SK-N-SH treated with all-trans-retinoic acid at 6 μM for 48 hours (cell line): ENCODE measurements around the gene AP2A2.
"Not testable (repeated sequence)": the region's sequence is repeated elsewhere in the genome, so short reads cannot be mapped to it uniquely, and the experiment has no call there.

Source experiments
- ATAC-seq: fragments of 200-7000 bp; cut with Tn5 transposase; 3 replicates; pipeline ENCODE4 v1.9.1; 2020; ENCODE audit warnings: mild to moderate bottlenecking, moderate library complexity
- BACH2 ChIP-seq: fragments of 250-450 bp; sonication (Bioruptor Pico); IDR thresholded peaks from 2 replicates; pipeline ENCODE4 v1.9.0; 2021; ENCODE audit warnings: mild to moderate bottlenecking, borderline replicate concordance
- CSDC2 ChIP-seq: fragments of 250-450 bp; sonication (Bioruptor Pico); IDR thresholded peaks from 2 replicates; pipeline ENCODE4 v1.5.0; 2020; ENCODE audit warnings: mild to moderate bottlenecking, moderate library complexity
- ISL1 ChIP-seq: fragments of 250-450 bp; sonication (Bioruptor Pico); IDR thresholded peaks from 2 replicates; pipeline ENCODE4 v2.1.2; 2022; ENCODE audit warnings: mild to moderate bottlenecking, moderate library complexity
- OSR1 ChIP-seq: fragments of 250-450 bp; sonication (Bioruptor Pico); IDR thresholded peaks from 2 replicates; pipeline ENCODE4 v1.8.0; 2022; ENCODE audit warnings: moderate library complexity, mild to moderate bottlenecking, inconsistent platforms
- PPARA ChIP-seq: fragments of 250-450 bp; sonication (Bioruptor Pico); IDR thresholded peaks from 2 replicates; pipeline ENCODE4 v1.5.0; 2020; ENCODE audit warnings: mild to moderate bottlenecking, borderline replicate concordance
- RARB ChIP-seq: fragments of 250-450 bp; sonication (Bioruptor Pico); IDR thresholded peaks from 2 replicates; pipeline ENCODE4 v1.8.0; 2021; ENCODE audit warnings: mild to moderate bottlenecking, moderate library complexity
- SNAI2 ChIP-seq: fragments of 250-450 bp; sonication (Bioruptor Pico); IDR thresholded peaks from 2 replicates; pipeline ENCODE4 v1.5.0; 2020; ENCODE audit warnings: mild to moderate bottlenecking, moderate library complexity
- TCF4 ChIP-seq: fragments of 250-450 bp; sonication (Bioruptor Pico); IDR thresholded peaks from 2 replicates; pipeline ENCODE4 v1.8.0; 2021; ENCODE audit warnings: mild to moderate bottlenecking, moderate library complexity, borderline replicate concordance
- TOX ChIP-seq: fragments of 250-450 bp; sonication (Bioruptor Pico); IDR thresholded peaks from 2 replicates; pipeline ENCODE4 v1.8.0; 2021; ENCODE audit warnings: mild to moderate bottlenecking, moderate library complexity, borderline replicate concordance
- ZC3H10 ChIP-seq: fragments of 250-450 bp; sonication (Bioruptor Pico); IDR thresholded peaks from 2 replicates; pipeline ENCODE4 v1.5.1; 2021; ENCODE audit warnings: mild to moderate bottlenecking, moderate library complexity
- ZFP30 ChIP-seq: fragments of 450-650 bp; formaldehyde crosslinking; IDR thresholded peaks from 2 replicates; pipeline ENCODE4 v1.5.0; 2022; ENCODE audit warnings: mild to moderate bottlenecking, moderate library complexity
- ZNF565 ChIP-seq: fragments of 450-650 bp; formaldehyde crosslinking; conservative IDR thresholded peaks from 2 replicates; pipeline ENCODE4 v1.5.0; 2020; ENCODE audit warnings: low read depth, mild to moderate bottlenecking, moderate library complexity
- ZNF8 ChIP-seq: fragments of 450-650 bp; formaldehyde crosslinking; IDR thresholded peaks from 2 replicates; pipeline ENCODE4 v1.5.0; 2020; ENCODE audit warnings: mild to moderate bottlenecking, moderate library complexity
- TF ChIP-seq, protein P1 (sequence below): fragments of 250-450 bp; sonication (Bioruptor Pico); IDR thresholded peaks from 2 replicates; pipeline ENCODE4 v1.5.0; 2020; ENCODE audit warnings: mild to moderate bottlenecking, moderate library complexity
- TF ChIP-seq, protein P2 (sequence below): fragments of 250-450 bp; sonication (Bioruptor Pico); IDR thresholded peaks from 2 replicates; pipeline ENCODE4 v1.5.1; 2021; ENCODE audit warnings: mild to moderate bottlenecking, moderate library complexity
- TF ChIP-seq, protein P3 (sequence below): fragments of 250-450 bp; sonication (Bioruptor Pico); IDR thresholded peaks from 2 replicates; pipeline ENCODE4 v1.8.0; 2021; ENCODE audit warnings: low read depth, mild to moderate bottlenecking, moderate library complexity, borderline replicate concordance

AP2A2 gene

DNA sequence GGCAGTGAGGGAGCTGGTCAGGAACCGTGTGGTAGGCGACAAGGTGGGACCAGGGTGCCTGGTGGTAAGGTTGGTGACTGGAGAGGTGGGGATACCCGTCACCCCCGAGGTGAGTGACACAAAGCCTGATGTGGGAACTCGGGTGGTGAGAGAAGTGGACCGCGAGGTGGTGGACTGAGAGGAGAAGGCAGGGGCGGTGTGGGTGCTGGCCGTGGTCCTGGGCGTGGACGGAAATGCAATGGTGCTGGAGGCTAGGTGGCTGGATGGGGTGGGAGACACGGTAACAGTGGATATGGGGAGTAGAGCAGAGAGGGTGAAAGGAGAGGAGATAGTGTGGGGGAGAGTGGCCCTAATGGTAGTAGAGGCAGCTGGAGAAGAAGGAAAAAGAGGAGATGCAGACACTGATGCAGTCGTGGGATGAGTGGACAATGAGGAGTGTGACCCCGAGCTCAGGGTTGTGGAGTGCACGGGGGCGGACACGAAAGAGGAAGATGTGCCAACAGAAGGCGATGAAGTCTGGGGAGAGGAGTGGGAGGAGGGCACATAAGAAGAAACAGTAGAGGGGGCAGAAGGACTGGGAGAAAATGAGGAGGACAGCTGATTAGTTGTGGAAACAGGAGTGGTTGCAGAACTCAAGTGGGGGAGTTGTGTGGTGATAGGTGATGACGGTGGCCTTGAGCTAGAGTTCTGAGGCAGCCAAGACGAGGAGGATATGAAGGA is 90.3 kb downstream of the AP2A2 start (continued):
- TF ChIP-seq OSR1 = no peak
- TF ChIP-seq ISL1 (CRISPR knock-in tag) = no peak
- TF ChIP-seq, protein P1, sequence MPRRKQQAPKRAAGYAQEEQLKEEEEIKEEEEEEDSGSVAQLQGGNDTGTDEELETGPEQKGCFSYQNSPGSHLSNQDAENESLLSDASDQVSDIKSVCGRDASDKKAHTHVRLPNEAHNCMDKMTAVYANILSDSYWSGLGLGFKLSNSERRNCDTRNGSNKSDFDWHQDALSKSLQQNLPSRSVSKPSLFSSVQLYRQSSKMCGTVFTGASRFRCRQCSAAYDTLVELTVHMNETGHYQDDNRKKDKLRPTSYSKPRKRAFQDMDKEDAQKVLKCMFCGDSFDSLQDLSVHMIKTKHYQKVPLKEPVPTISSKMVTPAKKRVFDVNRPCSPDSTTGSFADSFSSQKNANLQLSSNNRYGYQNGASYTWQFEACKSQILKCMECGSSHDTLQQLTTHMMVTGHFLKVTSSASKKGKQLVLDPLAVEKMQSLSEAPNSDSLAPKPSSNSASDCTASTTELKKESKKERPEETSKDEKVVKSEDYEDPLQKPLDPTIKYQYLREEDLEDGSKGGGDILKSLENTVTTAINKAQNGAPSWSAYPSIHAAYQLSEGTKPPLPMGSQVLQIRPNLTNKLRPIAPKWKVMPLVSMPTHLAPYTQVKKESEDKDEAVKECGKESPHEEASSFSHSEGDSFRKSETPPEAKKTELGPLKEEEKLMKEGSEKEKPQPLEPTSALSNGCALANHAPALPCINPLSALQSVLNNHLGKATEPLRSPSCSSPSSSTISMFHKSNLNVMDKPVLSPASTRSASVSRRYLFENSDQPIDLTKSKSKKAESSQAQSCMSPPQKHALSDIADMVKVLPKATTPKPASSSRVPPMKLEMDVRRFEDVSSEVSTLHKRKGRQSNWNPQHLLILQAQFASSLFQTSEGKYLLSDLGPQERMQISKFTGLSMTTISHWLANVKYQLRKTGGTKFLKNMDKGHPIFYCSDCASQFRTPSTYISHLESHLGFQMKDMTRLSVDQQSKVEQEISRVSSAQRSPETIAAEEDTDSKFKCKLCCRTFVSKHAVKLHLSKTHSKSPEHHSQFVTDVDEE (CRISPR knock-in tag) = no peak
- no peak for TF ChIP-seq BACH2 (CRISPR knock-in tag)
- TF ChIP-seq RARB (CRISPR knock-in tag) = no peak

DNA sequence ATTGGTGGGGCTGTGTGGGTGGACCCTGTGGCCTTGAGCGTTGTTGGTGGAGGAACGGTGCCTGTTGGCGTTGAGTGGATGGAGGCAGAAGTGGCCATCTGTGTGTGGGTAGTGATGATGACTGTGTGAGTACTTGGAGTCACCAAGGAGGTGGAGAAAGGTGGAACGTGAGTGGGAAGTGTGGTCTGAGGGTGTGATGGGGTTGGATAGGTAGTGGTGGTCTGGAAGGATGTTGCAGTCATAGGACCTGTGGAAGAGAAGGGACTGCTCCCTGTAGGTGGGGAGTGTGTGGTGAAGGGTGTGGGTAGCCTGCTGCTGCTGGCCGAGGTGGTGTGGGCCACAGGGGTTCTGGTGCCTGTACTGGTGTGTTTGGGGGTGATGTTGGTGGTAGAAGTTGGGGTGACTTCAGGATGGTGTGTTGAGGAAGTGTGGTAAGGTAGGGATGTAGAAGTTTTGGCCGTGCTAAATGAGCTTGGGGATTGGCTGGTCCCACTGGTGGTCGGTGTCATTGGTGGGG is 91.0 kb downstream of the AP2A2 start:
- not testable (repeated sequence) for ATAC-seq

DNA sequence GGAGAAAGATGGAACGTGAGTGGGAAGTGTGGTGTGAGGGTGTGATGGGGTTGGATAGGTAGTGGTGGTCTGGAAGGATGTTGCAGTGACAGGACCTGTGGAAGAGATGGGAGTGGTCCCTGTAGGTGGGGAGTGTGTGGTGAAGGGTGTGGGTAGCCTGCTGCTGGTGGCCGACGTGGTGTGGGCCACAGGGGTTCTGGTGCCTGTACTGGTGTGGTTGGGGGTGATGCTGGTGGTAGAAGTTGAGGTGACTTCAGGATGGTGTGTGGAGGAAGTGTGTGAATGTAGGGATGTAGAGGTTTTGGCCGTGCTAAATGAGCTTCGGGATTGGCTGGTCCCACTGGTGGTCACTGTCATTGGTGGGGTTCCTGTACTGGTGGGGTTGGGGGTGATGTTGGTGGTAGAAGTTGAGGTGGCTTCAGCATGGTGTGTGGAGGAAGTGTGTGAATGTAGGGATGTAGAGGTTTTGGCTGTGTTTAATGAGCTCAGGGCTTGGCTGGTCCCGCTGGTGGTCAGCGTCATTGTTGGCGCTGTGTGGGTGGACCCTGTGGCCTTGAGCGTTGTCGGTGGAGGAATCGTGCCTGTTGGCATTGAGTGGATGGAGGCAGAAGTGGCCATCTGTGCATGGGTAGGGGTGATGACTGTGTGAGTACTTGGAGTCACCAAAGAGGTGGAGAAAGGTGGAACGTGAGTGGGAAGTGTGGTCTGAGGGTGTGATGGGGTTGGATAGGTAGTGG is 91.8 kb downstream of the AP2A2 start:
- ATAC-seq = no peak; the same call in 2 of the 3 replicates
- TF ChIP-seq RARB (CRISPR knock-in tag) = no peak
- TF ChIP-seq, protein P2, sequence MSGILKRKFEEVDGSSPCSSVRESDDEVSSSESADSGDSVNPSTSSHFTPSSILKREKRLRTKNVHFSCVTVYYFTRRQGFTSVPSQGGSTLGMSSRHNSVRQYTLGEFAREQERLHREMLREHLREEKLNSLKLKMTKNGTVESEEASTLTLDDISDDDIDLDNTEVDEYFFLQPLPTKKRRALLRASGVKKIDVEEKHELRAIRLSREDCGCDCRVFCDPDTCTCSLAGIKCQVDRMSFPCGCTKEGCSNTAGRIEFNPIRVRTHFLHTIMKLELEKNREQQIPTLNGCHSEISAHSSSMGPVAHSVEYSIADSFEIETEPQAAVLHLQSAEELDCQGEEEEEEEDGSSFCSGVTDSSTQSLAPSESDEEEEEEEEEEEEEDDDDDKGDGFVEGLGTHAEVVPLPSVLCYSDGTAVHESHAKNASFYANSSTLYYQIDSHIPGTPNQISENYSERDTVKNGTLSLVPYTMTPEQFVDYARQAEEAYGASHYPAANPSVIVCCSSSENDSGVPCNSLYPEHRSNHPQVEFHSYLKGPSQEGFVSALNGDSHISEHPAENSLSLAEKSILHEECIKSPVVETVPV (CRISPR knock-in tag) = no peak
- TF ChIP-seq TOX = no peak
- no peak for TF ChIP-seq CSDC2 (CRISPR knock-in tag)
- TF ChIP-seq TCF4 (CRISPR knock-in tag) = no peak
- no peak for TF ChIP-seq ZC3H10 (CRISPR knock-in tag)
- TF ChIP-seq, protein P1 (CRISPR knock-in tag) = no peak
- TF ChIP-seq SNAI2 (CRISPR knock-in tag) = no peak
- no peak for TF ChIP-seq OSR1
- TF ChIP-seq PPARA (CRISPR knock-in tag) = no peak
- TF ChIP-seq, protein P3, sequence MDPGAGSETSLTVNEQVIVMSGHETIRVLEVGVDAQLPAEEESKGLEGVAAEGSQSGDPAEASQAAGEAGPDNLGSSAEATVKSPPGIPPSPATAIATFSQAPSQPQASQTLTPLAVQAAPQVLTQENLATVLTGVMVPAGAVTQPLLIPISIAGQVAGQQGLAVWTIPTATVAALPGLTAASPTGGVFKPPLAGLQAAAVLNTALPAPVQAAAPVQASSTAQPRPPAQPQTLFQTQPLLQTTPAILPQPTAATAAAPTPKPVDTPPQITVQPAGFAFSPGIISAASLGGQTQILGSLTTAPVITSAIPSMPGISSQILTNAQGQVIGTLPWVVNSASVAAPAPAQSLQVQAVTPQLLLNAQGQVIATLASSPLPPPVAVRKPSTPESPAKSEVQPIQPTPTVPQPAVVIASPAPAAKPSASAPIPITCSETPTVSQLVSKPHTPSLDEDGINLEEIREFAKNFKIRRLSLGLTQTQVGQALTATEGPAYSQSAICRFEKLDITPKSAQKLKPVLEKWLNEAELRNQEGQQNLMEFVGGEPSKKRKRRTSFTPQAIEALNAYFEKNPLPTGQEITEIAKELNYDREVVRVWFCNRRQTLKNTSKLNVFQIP = no peak
- TF ChIP-seq ISL1 (CRISPR knock-in tag) = no peak
- no peak for TF ChIP-seq ZNF8 (CRISPR knock-in tag)

DNA sequence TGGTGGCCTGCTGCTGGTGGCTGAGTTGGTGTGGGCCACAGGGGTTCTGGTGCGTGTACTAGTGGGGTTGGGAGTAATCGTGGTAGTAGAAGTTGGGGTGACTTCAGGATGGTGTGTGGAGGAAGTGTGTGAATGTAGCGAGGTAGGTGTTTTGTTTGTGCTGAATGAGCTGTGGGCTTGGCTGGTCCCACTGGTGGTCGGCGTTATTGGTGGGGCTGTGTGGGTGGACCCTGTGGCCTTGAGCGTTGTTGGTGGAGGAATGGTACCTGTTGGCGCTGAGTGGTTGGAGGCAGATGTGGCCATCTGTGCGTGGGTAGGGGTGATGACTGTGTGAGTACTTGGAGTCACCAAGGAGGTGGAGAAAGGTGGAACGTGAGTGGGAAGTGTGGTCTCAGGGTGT is 92.4 kb downstream of the AP2A2 start:
- no peak for ATAC-seq
- TF ChIP-seq ZFP30 (CRISPR knock-in tag) = no peak
- no peak for TF ChIP-seq TOX
- TF ChIP-seq ZNF565 = no peak
- no peak for TF ChIP-seq ZC3H10 (CRISPR knock-in tag)
- no peak for TF ChIP-seq ISL1 (CRISPR knock-in tag)
- no peak for TF ChIP-seq TCF4 (CRISPR knock-in tag)
- TF ChIP-seq, protein P2 (CRISPR knock-in tag) = no peak
- TF ChIP-seq, all 23 proteins: peak for 0
